HL-60 (cell line): ENCODE measurements around the gene RBMS2.

Source experiments
- GABPA ChIP-seq: IDR thresholded peaks from 2 replicates; pipeline ENCODE4 v1.6.1; 2012; ENCODE audit warnings: low read depth
- POLR2AphosphoS5 ChIP-seq: IDR thresholded peaks from 2 replicates; pipeline ENCODE4 v1.6.1; 2012; ENCODE audit warnings: low read depth
- SPI1 ChIP-seq: IDR thresholded peaks from 2 replicates; pipeline ENCODE4 v1.6.1; 2012; ENCODE audit warnings: low read depth, mild to moderate bottlenecking, borderline replicate concordance
- TF ChIP-seq, protein P1 (sequence below): IDR thresholded peaks from one replicate; pipeline ENCODE4 v1.5.1; 2011; ENCODE audit warnings: low read length, control low read depth, inconsistent platforms; ENCODE audit not compliant: insufficient read depth
- TF ChIP-seq, protein P2 (sequence below): IDR thresholded peaks from 2 replicates; pipeline ENCODE4 v1.6.1; 2012; ENCODE audit warnings: low read depth; ENCODE audit not compliant: insufficient replicate concordance

DNA sequence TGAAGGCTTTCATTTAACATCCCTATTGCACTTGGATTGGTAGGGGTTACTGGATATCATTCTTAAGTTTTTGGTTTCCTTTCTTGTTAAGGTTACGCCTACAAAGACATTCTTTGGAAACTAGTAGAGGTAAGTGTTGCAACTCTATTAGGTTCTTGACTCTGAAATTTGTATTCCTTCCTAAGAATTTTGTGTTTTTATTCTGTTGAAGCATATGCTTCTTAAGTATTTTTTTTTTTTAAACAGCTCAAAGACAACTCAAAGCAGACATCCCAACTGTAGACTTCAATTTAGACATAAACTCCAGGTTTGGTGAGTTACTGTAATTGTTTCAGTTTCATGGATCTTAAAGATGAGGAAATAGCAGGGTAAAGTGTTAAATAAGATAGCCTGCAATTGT, 1.1 kb upstream of the RBMS2 start:
- TF ChIP-seq GABPA (no peak), POLR2AphosphoS5 (no peak), SPI1 (no peak)
- TF ChIP-seq, protein P1, sequence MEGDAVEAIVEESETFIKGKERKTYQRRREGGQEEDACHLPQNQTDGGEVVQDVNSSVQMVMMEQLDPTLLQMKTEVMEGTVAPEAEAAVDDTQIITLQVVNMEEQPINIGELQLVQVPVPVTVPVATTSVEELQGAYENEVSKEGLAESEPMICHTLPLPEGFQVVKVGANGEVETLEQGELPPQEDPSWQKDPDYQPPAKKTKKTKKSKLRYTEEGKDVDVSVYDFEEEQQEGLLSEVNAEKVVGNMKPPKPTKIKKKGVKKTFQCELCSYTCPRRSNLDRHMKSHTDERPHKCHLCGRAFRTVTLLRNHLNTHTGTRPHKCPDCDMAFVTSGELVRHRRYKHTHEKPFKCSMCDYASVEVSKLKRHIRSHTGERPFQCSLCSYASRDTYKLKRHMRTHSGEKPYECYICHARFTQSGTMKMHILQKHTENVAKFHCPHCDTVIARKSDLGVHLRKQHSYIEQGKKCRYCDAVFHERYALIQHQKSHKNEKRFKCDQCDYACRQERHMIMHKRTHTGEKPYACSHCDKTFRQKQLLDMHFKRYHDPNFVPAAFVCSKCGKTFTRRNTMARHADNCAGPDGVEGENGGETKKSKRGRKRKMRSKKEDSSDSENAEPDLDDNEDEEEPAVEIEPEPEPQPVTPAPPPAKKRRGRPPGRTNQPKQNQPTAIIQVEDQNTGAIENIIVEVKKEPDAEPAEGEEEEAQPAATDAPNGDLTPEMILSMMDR = no peak
- TF ChIP-seq, protein P2, sequence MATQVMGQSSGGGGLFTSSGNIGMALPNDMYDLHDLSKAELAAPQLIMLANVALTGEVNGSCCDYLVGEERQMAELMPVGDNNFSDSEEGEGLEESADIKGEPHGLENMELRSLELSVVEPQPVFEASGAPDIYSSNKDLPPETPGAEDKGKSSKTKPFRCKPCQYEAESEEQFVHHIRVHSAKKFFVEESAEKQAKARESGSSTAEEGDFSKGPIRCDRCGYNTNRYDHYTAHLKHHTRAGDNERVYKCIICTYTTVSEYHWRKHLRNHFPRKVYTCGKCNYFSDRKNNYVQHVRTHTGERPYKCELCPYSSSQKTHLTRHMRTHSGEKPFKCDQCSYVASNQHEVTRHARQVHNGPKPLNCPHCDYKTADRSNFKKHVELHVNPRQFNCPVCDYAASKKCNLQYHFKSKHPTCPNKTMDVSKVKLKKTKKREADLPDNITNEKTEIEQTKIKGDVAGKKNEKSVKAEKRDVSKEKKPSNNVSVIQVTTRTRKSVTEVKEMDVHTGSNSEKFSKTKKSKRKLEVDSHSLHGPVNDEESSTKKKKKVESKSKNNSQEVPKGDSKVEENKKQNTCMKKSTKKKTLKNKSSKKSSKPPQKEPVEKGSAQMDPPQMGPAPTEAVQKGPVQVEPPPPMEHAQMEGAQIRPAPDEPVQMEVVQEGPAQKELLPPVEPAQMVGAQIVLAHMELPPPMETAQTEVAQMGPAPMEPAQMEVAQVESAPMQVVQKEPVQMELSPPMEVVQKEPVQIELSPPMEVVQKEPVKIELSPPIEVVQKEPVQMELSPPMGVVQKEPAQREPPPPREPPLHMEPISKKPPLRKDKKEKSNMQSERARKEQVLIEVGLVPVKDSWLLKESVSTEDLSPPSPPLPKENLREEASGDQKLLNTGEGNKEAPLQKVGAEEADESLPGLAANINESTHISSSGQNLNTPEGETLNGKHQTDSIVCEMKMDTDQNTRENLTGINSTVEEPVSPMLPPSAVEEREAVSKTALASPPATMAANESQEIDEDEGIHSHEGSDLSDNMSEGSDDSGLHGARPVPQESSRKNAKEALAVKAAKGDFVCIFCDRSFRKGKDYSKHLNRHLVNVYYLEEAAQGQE = no peak
